Testis (tissue), 2 donors: ENCODE measurements around the gene TMEM11.

Experiments used
- CTCF ChIP-seq, 3 experiments: fragments of 450-650 bp in 2 of 3; fragments of 200-600 bp in 1 of 3; sonication (generic) in 1 of 3; IDR thresholded peaks; one replicate each; pipeline ENCODE4 v1.5.1; 2016 to 2019; ENCODE audit warnings: antibody characterized with exemption in 3 of 3, mild to moderate bottlenecking in 2 of 3, moderate library complexity in 1 of 3
- POLR2A ChIP-seq: fragments of 450-650 bp; IDR thresholded peaks from one replicate; pipeline ENCODE4 v1.6.1; 2017; ENCODE audit warnings: antibody characterized with exemption, mild to moderate bottlenecking, moderate library complexity

DNA sequence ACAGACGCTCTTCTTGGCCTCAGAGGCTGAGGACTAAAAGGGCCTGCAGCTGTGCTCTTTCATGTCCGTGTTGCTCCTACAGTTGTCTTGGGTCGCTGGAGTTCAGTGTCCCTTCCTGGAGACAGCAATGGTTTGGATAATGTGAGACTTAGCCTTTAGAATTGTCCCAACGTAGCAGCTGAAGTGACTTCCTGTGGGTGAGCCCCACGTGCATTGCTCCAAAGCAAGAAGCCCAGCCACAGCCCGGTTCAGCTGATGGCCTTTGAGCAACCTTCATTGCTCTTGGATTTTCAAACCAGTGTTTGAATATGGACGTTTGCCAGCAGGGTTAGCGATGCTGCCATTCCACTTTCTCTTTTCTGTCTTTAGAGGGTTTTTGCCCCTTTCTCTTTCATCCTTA is 19.7 kb downstream of the TMEM11 start:
- TF ChIP-seq CTCF (IDR thresholded peaks at IDR 0.05), result no peak
- TF ChIP-seq POLR2A, result no peak
